Fibroblast of the conjunctiva (primary cell): ENCODE data around the gene FKBP8.
A peak's percentile ranks its signal among the peaks of the same experiment; 100 is the strongest.

Experiments
- DNase-seq: peaks from one replicate; pipeline ENCODE4 v3.0.0-alpha.2; 2010; ENCODE audit warnings: low read depth

Gene FKBP8

DNA sequence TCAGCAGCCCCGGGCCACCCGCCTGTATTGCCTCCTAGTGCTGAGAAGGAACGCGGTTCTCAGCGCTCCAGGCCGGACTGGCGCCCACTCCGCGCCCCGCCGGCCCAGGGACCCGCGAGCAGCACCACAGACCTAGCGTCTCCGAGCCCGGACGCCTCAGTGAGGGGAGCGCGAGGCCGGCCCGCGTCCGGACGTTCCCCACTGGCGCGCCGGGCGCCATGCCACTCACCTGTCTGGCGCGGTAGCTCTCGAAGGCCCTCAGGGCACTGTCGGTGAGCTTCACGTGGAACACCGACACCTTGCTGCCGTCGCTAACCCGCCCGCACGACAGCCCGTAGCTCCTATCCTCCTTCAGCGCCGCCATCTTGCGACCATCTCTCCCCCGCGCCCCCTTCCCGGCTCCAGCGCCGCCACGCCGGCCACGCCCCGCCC lies 21.7 kb downstream of the FKBP8 start, which contains the start of gene ELL:
TSS of gene ELL (minus strand) at position 379 of the 432 bp plus-strand sequence. CDS start at position 364, 15 bp downstream.
- no peak for DNase-seq

GRCh38 chr19:18520848-18521691 lies 22.3 kb downstream of the FKBP8 start:
- DNase-seq: no peak

GRCh38 chr19:18519962-18520847 lies 23.2 kb downstream of the FKBP8 start:
- peak; percentile 49 for DNase-seq

DNA sequence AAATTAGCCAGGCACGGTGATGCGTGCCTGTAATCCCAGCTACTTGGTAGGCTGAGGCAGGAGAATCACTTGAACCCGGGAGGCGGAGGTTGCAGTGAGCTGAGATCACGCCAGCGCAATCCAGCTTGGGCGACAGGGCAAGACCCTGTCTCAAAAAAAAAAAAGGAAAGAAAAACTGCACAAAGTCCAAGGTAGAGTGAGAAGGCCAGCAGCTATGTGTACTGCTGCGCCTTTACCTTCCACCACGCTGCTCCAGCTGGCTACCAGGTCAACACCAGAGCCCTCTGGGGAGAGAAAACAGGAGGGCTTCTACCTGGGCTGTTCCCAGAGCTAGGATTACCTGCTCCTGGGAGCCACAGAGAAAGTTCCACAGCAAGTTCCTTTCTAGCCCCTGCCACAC lies 24.7 kb downstream of the FKBP8 start:
- DNase-seq: no peak

- DNase-seq: no peak
Observed at GRCh38 chr19:18517606-18518005, 25.8 kb downstream of the FKBP8 start.

- no peak for DNase-seq
Observed at GRCh38 chr19:18515959-18516358, 27.4 kb downstream of the FKBP8 start.

- DNase-seq: peak; percentile 46
Observed at GRCh38 chr19:18514800-18515682, 28.3 kb downstream of the FKBP8 start.

- no peak for DNase-seq
Observed at GRCh38 chr19:18513868-18514267, 29.5 kb downstream of the FKBP8 start.

- DNase-seq: no peak
Observed at GRCh38 chr19:18510216-18510615, 33.2 kb downstream of the FKBP8 start.

DNA sequence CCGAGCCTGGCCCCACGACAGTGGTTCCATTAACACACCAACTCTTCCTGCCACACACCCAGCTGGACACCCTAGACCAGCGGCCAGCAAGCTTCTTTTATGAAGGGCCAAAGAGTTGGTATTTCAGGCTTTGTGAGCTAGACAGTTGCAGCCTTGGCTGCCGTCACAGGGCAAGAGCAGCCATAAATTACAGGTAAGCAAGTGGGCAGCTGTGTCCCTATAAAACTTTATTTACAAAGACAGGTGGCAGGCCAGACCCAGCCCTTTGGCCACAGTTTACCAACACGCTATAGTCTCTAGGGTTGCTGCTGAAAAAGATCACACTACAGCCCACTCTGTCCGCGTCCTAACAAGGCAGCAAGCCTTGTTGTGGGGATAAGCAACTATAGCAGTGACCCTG lies 34.8 kb downstream of the FKBP8 start:
- no peak for DNase-seq

GRCh38 chr19:18507727-18508440 lies 35.5 kb downstream of the FKBP8 start:
- no peak for DNase-seq

DNA sequence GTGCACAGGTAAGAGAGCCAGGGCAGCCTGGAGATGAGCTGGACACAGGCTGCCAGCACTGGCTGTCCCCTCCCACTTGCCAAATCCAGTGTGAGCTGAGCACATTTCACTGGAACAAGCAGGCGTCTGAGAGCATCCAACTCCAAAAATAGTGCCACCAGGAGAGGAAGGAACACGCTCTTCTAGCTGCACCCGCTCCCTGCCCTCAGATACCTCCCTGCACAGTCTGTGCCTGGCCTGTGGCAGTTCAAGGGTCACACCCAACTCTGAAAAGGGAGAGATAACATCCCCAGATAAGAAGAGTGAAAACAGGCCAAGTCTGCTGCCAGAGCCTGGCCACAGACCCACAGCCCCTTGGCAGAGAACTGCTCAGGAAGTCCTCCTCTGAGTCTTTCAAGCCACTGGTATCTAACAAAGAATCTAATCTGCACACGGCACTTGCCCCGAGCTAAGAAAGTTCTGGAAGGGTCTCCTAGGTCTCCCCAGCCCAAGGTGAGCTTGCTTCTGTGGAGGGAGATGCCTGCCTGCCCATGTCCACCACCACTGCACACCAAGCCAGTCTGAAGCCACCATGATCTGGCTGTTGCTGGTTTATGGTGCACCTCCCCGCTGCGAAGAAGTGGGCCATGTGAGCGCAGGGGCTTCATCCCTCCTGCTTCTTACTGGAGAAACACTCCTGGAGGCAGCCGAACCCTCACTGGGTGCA lies 36.2 kb downstream of the FKBP8 start:
- DNase-seq: no peak

GRCh38 chr19:18506101-18506930 lies 37.1 kb downstream of the FKBP8 start:
- DNase-seq: no peak

DNA sequence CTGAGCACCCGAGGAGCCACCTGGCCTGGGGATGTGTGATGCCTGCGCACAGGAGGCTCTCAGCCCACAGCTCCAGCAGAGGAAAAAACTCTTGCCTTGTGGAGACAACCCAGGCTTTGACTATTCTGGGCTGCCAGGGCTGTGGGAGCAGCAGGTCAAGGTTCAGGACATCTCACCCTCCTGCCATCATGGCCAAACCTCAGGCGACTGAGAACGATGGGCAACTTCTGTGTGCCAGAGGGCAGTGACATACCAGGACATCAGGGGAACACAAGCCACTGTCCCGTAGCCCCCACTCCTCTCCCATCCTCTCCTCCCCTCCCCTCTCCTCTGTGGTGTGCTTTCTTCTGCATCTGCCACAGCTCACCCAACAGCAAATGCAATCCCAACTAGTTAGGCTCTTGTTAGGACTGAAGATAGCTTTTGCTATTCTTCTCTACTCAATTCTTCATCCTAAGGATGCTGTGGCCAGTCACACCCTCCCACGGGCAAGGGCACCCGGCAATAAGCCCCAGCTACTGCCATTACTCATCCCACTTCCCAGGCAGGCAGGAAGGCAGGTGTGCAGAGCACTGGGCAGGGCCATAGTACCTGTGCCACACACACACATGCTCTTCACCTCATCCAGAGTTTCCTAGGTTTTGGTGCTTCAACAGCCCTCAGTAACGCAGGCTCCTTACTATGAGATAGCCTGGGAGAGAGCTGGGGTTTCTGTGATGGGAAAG lies 38.3 kb downstream of the FKBP8 start:
- DNase-seq: no peak

- no peak for DNase-seq
Observed at GRCh38 chr19:18503971-18504885, 39.1 kb downstream of the FKBP8 start.

DNA sequence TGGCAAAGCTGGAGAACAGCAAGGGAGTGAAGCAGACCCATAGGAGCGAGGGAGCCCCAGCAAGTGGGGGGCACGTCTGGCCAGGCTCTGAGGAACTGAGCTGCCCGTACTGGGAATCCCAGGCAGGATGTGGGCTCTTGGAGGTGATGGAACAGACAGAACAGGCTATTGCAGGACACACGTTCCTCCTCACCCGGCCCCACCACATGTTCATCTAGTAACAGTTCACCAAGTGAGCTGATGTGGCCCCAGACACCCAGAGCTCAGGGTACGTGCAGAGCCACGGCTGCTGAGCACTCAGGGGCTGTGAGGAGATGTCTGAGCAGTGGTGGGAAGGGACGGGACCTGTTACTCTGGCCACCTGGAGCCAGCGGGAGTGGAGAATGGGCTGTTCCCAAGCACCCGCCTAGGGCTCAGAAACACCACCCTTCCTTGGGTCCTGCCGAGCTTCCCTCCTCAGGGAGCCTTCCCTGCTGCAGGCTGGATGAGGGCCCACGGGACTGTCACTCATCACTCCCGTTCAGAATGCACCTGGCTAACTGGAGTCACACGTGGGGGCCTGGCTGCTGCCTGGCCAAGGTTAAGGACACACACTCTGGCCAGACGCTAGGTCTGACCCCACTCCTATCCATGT lies 39.9 kb downstream of the FKBP8 start:
- no peak for DNase-seq

- no peak for DNase-seq
Observed at GRCh38 chr19:18502638-18503294, 40.6 kb downstream of the FKBP8 start.
